GM23338 (cell line): Measurements from ENCODE around the gene CYP24A1. TPM values are rescaled to one million over a fixed set of nuclear protein-coding genes. Genes with fewer than 3 reads are reported as not detected.

Experiments
- ATAC-seq: fragments of 200-7000 bp; cut with Tn5 transposase; 3 replicates; pipeline ENCODE4 v1.9.1; 2020
- DNase-seq: peaks from one replicate; pipeline ENCODE4 v3.0.0-alpha.2; 2015; ENCODE audit warnings: low spot score
- H2AFZ ChIP-seq: fragments of 200-600 bp; sonication (generic); 2 replicates; pipeline ENCODE4 v1.8.0; 2016; ENCODE audit warnings: antibody characterized with exemption, mild to moderate bottlenecking, moderate library complexity
- H3F3A ChIP-seq: fragments of 200-600 bp; sonication (generic); replicated peaks from 2 replicates; pipeline ENCODE4 v1.8.0; 2017; ENCODE audit warnings: antibody characterized with exemption, mixed run types, low read depth
- H3K27ac ChIP-seq: fragments of 200-600 bp; sonication (generic); 2 replicates; pipeline ENCODE4 v1.6.1; 2016; ENCODE audit warnings: low read depth
- H3K27me3 ChIP-seq: fragments of 200-600 bp; sonication (generic); 2 replicates; pipeline ENCODE4 v1.8.0; 2016; ENCODE audit warnings: mild to moderate bottlenecking, mixed run types, moderate library complexity; ENCODE audit not compliant: insufficient read depth
- H3K36me3 ChIP-seq: fragments of 200-600 bp; sonication (generic); 2 replicates; pipeline ENCODE4 v1.8.0; 2016; ENCODE audit warnings: mild to moderate bottlenecking; ENCODE audit not compliant: insufficient read depth
- H3K4me1 ChIP-seq: fragments of 200-600 bp; sonication (generic); 2 replicates; pipeline ENCODE4 v1.8.0; 2016; ENCODE audit warnings: mild to moderate bottlenecking, moderate library complexity; ENCODE audit not compliant: insufficient read depth
- H3K4me2 ChIP-seq: fragments of 200-600 bp; sonication (generic); 2 replicates; pipeline ENCODE4 v1.7.1; 2017; ENCODE audit warnings: mixed run types
- H3K4me3 ChIP-seq: fragments of 200-600 bp; sonication (generic); 2 replicates; pipeline ENCODE4 v1.6.1; 2016; ENCODE audit warnings: mixed run types
- H3K79me2 ChIP-seq: fragments of 200-600 bp; sonication (generic); replicated peaks from 2 replicates; pipeline ENCODE4 v1.8.0; 2017; ENCODE audit warnings: mild to moderate bottlenecking; ENCODE audit not compliant: insufficient read depth
- H3K9me2 ChIP-seq: fragments of 200-600 bp; sonication (generic); 2 replicates; pipeline ENCODE4 v1.8.0; 2017; ENCODE audit not compliant: insufficient read depth
- H4K20me1 ChIP-seq: fragments of 200-600 bp; sonication (generic); replicated peaks from 2 replicates; pipeline ENCODE4 v1.8.0; 2017; ENCODE audit warnings: mild to moderate bottlenecking; ENCODE audit not compliant: insufficient read depth
- H3K27ac Mint-ChIP-seq: 2 replicates; pipeline ENCODE4 v1.8.0; 2020; ENCODE audit warnings: inconsistent platforms, mild to moderate bottlenecking, moderate library complexity, mixed read lengths
- H3K27me3 Mint-ChIP-seq: 3 replicates; pipeline ENCODE4 v1.8.0; 2022; ENCODE audit warnings: low read depth, mild to moderate bottlenecking, moderate library complexity, mixed read lengths, inconsistent platforms; ENCODE audit not compliant: insufficient read depth, poor library complexity
- H3K36me3 Mint-ChIP-seq: 3 replicates; pipeline ENCODE4 v1.8.0; 2021; ENCODE audit warnings: low read depth, mild to moderate bottlenecking, inconsistent platforms, moderate library complexity, mixed read lengths
- H3K4me1 Mint-ChIP-seq: 3 replicates; pipeline ENCODE4 v1.8.0; 2020; ENCODE audit warnings: mild to moderate bottlenecking, inconsistent platforms, mixed read lengths
- H3K4me3 Mint-ChIP-seq: 3 replicates; pipeline ENCODE4 v1.8.0; 2021; ENCODE audit warnings: moderate library complexity, mild to moderate bottlenecking, inconsistent platforms, mixed read lengths
- H3K9me3 Mint-ChIP-seq: 3 replicates; pipeline ENCODE4 v1.8.0; 2020; ENCODE audit warnings: moderate library complexity, mild to moderate bottlenecking, inconsistent platforms, mixed read lengths
- CREB1 ChIP-seq: fragments of 250-450 bp; sonication (Bioruptor Pico); IDR thresholded peaks from 2 replicates; pipeline ENCODE4 v1.5.0; 2020; ENCODE audit warnings: low read depth, mild to moderate bottlenecking, moderate library complexity
- ETS1 ChIP-seq: IDR thresholded peaks from 2 replicates; pipeline ENCODE4 v1.6.1; 2016; ENCODE audit warnings: antibody characterized with exemption
- JUNB ChIP-seq: IDR thresholded peaks from one replicate; pipeline ENCODE4 v1.6.1; 2016; ENCODE audit warnings: antibody characterized with exemption; ENCODE audit not compliant: unreplicated experiment
- NANOG ChIP-seq: IDR thresholded peaks from 2 replicates; pipeline ENCODE4 v1.6.1; 2016; ENCODE audit warnings: antibody characterized with exemption, borderline replicate concordance
- REST ChIP-seq: IDR thresholded peaks from one replicate; pipeline ENCODE4 v1.6.1; 2018; ENCODE audit warnings: antibody characterized with exemption; ENCODE audit not compliant: unreplicated experiment
- STAT1 ChIP-seq: IDR thresholded peaks from one replicate; pipeline ENCODE4 v1.6.1; 2016; ENCODE audit warnings: antibody characterized with exemption; ENCODE audit not compliant: unreplicated experiment
- ZNF114 ChIP-seq: fragments of 250-450 bp; sonication (Bioruptor Pico); IDR thresholded peaks from 2 replicates; pipeline ENCODE4 v1.5.0; 2020; ENCODE audit warnings: mild to moderate bottlenecking, moderate library complexity
- ZNF331 ChIP-seq: fragments of 250-450 bp; sonication (Bioruptor Pico); IDR thresholded peaks from 2 replicates; pipeline ENCODE4 v1.5.0; 2020; ENCODE audit warnings: low read depth, mild to moderate bottlenecking, moderate library complexity
- ZNF462 ChIP-seq: fragments of 250-450 bp; sonication (Bioruptor Pico); IDR thresholded peaks from 2 replicates; pipeline ENCODE4 v1.5.0; 2020; ENCODE audit warnings: mild to moderate bottlenecking, moderate library complexity
- polyA plus RNA-seq: library from polyadenylated mRNA; unstranded; fragments of >200 nt; fragmentation: Nextera tagmentation; extraction: Ambion mirVana; gene quantifications from 2 replicates; pipeline ENCODE4 v1.2.1, GENCODE V29; 2016
- total RNA-seq: library from RNA; depleted of rRNA; stranded (reverse); fragments of >200 nt; shearing (Covaris generic); gene quantifications from 2 replicates; pipeline ENCODE4 v1.2.3, GENCODE V29; 2014

The CYP24A1 gene
- total and polyA plus RNA-seq, 2 experiments from 2014 or later, result 0.10 TPM; not detected in 1

GRCh38 chr20:54165014-54165413 is 8.8 kb downstream of the CYP24A1 start (continued):
- TF ChIP-seq ZNF462 (CRISPR knock-in tag), result no peak
- no peak for TF ChIP-seq REST
- TF ChIP-seq NANOG, result no peak
- TF ChIP-seq ZNF114 (CRISPR knock-in tag), result no peak
- TF ChIP-seq STAT1, result no peak

GRCh38 chr20:54163402-54163801 is 10.4 kb downstream of the CYP24A1 start:
- no peak for DNase-seq
- H3K4me1 ChIP-seq, result no peaks in the 10 kb centered on the region
- H3K4me3 ChIP-seq, result no peak overlapping the region
- no peak for ATAC-seq
- no peaks in the 10 kb centered on the region for H3F3A ChIP-seq
- no peaks in the 10 kb centered on the region for H3K79me2 ChIP-seq
- H3K36me3 ChIP-seq, result no peaks in the 10 kb centered on the region
- H3K4me2 ChIP-seq, result no peak overlapping the region
- H2AFZ ChIP-seq, result no peak overlapping the region
- Mint-ChIP-seq H3K4me1 (peaks cover 2% of the 10 kb centered on the region; the same call in 1 of the 3 replicates), H3K27me3 (peaks cover 11% of the 10 kb centered on the region), H3K9me3 (peaks cover 9% of the 10 kb centered on the region; the same call in 1 of the 3 replicates), H3K27ac (no peak overlapping the region), H3K4me3 (no peak overlapping the region), H3K36me3 (no peaks in the 10 kb centered on the region)
- H3K9me2 ChIP-seq, result no peaks in the 10 kb centered on the region
- H3K27ac ChIP-seq, result no peak overlapping the region
- no peaks in the 10 kb centered on the region for H4K20me1 ChIP-seq
- H3K27me3 ChIP-seq, result no peaks in the 10 kb centered on the region
- TF ChIP-seq ZNF331 (CRISPR knock-in tag) (no peak), STAT1 (no peak), ZNF114 (CRISPR knock-in tag) (no peak), REST (no peak), ETS1 (no peak), CREB1 (CRISPR knock-in tag) (no peak), NANOG (no peak), JUNB (no peak)
